Liver (tissue), 9 donors: ENCODE results near the gene ORM2. TPM values are rescaled to one million over a fixed set of nuclear protein-coding genes. Genes with fewer than 3 reads are reported as not detected.

Experiments
- DNase-seq: peaks from one replicate; pipeline ENCODE4 v3.0.0-alpha.2; 2017; ENCODE audit warnings: low spot score
- H3K27ac ChIP-seq, 2 donors: one replicate each; pipeline ENCODE4 v1.7.0; 2013; ENCODE audit warnings: inconsistent platforms in 2 of 2, low read length in 2 of 2, control low read depth in 1 of 2, low read depth in 1 of 2, mild to moderate bottlenecking in 1 of 2
- H3K27me3 ChIP-seq, 4 donors: one replicate each; pipeline versions ENCODE4 v1.6.1 to v1.7.0; 2013; ENCODE audit warnings: low read length in 3 of 4, inconsistent platforms in 1 of 4, mild to moderate bottlenecking in 1 of 4, moderate library complexity in 1 of 4; ENCODE audit not compliant: control insufficient read depth in 4 of 4, insufficient read depth in 4 of 4
- H3K36me3 ChIP-seq, 4 donors: one replicate each; pipeline versions ENCODE4 v1.6.1 to v1.7.0; 2013; ENCODE audit warnings: low read length in 3 of 4, mild to moderate bottlenecking in 3 of 4, low read depth in 1 of 4, moderate library complexity in 1 of 4; ENCODE audit not compliant: control insufficient read depth in 4 of 4, insufficient read depth in 3 of 4
- H3K4me1 ChIP-seq, 4 donors: one replicate each; pipeline versions ENCODE4 v1.6.1 to v1.7.0; 2013; ENCODE audit warnings: low read length in 3 of 4, mild to moderate bottlenecking in 3 of 4, moderate library complexity in 1 of 4; ENCODE audit not compliant: control insufficient read depth in 4 of 4, insufficient read depth in 4 of 4
- H3K4me3 ChIP-seq, 3 donors: one replicate each; pipeline versions ENCODE4 v1.6.1 to v1.7.0; 2013; ENCODE audit warnings: low read length in 3 of 3, control low read depth in 1 of 3, low read depth in 1 of 3, mild to moderate bottlenecking in 1 of 3
- H3K9ac ChIP-seq, 2 donors: one replicate each; pipeline ENCODE4 v1.7.0; 2013; ENCODE audit warnings: low read length in 2 of 2, mild to moderate bottlenecking in 2 of 2, moderate library complexity in 2 of 2, control low read depth in 1 of 2, low read depth in 1 of 2
- H3K9me3 ChIP-seq, 4 donors: one replicate each; pipeline versions ENCODE4 v1.6.1 to v1.7.0; 2013; ENCODE audit warnings: low read length in 3 of 4; ENCODE audit not compliant: control insufficient read depth in 4 of 4
- EGR1 ChIP-seq, 2 donors: IDR thresholded peaks; 2 replicates each; pipeline ENCODE4 v1.6.1; 2016 to 2018; ENCODE audit warnings: antibody characterized with exemption in 2 of 2, low read depth in 2 of 2
- FOXA1 ChIP-seq: IDR thresholded peaks from 2 replicates; pipeline ENCODE4 v1.6.1; 2016; ENCODE audit warnings: antibody characterized with exemption
- FOXA2 ChIP-seq: IDR thresholded peaks from 2 replicates; pipeline ENCODE4 v1.6.1; 2016; ENCODE audit warnings: antibody characterized with exemption
- GABPA ChIP-seq, 2 donors: IDR thresholded peaks in 1 of 2; conservative IDR thresholded peaks in 1 of 2; 2 replicates each; pipeline ENCODE4 v1.6.1; 2016; ENCODE audit warnings: antibody characterized with exemption in 2 of 2, mild to moderate bottlenecking in 1 of 2, moderate library complexity in 1 of 2
- HNF4A ChIP-seq, 2 donors: conservative IDR thresholded peaks; 2 replicates each; pipeline ENCODE4 v1.6.1; 2016; ENCODE audit warnings: antibody characterized with exemption in 2 of 2, mild to moderate bottlenecking in 2 of 2
- HNF4G ChIP-seq: IDR thresholded peaks from 2 replicates; pipeline ENCODE4 v1.6.1; 2016; ENCODE audit warnings: antibody characterized with exemption
- JUND ChIP-seq, 2 donors: IDR thresholded peaks; 2 replicates each; pipeline ENCODE4 v1.6.1; 2016; ENCODE audit warnings: antibody characterized with exemption in 2 of 2
- NR2F2 ChIP-seq: IDR thresholded peaks from 2 replicates; pipeline ENCODE4 v1.6.1; 2016; ENCODE audit warnings: antibody characterized with exemption
- RAD21 ChIP-seq, 2 donors: IDR thresholded peaks; 2 replicates each; pipeline ENCODE4 v1.6.1; 2016; ENCODE audit warnings: antibody characterized with exemption in 2 of 2, mild to moderate bottlenecking in 2 of 2
- RXRA ChIP-seq, 2 donors: IDR thresholded peaks; 2 replicates each; pipeline ENCODE4 v1.6.1; 2017 to 2018; ENCODE audit warnings: antibody characterized with exemption in 2 of 2, mild to moderate bottlenecking in 1 of 2
- SP1 ChIP-seq: IDR thresholded peaks from 2 replicates; pipeline ENCODE4 v1.6.1; 2018; ENCODE audit warnings: antibody characterized with exemption, mild to moderate bottlenecking
- TAF1 ChIP-seq: conservative IDR thresholded peaks from 2 replicates; pipeline ENCODE4 v1.6.1; 2016; ENCODE audit warnings: antibody characterized with exemption, mild to moderate bottlenecking
- YY1 ChIP-seq: IDR thresholded peaks from 2 replicates; pipeline ENCODE4 v1.6.1; 2016; ENCODE audit warnings: antibody characterized with exemption, mild to moderate bottlenecking
- WGBS: extraction: QIAGEN DNeasy Blood & Tissue Kit; methylation state at CpG from one replicate; pipeline ENCODE4 v1.1.7; 2013; 5-methylcytosine and 5-hydroxymethylcytosine counted together
- polyA plus RNA-seq, 2 donors: library from polyadenylated mRNA; stranded (reverse) in 1 of 2; unstranded in 1 of 2; fragments of 200-250 nt in 1 of 2; fragments of >200 nt in 1 of 2; fragmentation: Nextera tagmentation in 1 of 2; extraction: Ambion mirVana in 1 of 2; gene quantifications; one replicate each; pipeline versions ENCODE4 v1.2.1 to v1.2.3, GENCODE V29; 2013 to 2015
- total RNA-seq, 2 donors: library from RNA; depleted of rRNA; stranded (reverse); fragments of >200 nt; gene quantifications; one replicate each; pipeline ENCODE4 v1.2.3, GENCODE V29; 2014
- TF ChIP-seq, protein P1 (sequence below): IDR thresholded peaks from 2 replicates; pipeline ENCODE4 v1.6.1; 2016; ENCODE audit warnings: antibody characterized with exemption
- TF ChIP-seq, protein P2 (sequence below): fragments of 150-350 bp; IDR thresholded peaks from 2 replicates; pipeline ENCODE4 v1.5.1; 2017; ENCODE audit warnings: improper control_type of control experiment, low read depth, low read length; ENCODE audit not compliant: missing input control
- TF ChIP-seq, protein P3 (sequence below): IDR thresholded peaks from 2 replicates; pipeline ENCODE4 v1.6.1; 2016; ENCODE audit warnings: antibody characterized with exemption, mild to moderate bottlenecking
- TF ChIP-seq, protein P4 (sequence below): IDR thresholded peaks from 2 replicates; pipeline ENCODE4 v1.6.1; 2016; ENCODE audit warnings: antibody characterized with exemption
- TF ChIP-seq, protein P5 (sequence below): IDR thresholded peaks from 2 replicates; pipeline ENCODE4 v1.6.1; 2016; ENCODE audit warnings: antibody characterized with exemption
- donor health status: healthy.
- donor health status: healthy.
- donor health status: healthy.
- donor health status: healthy.
- donor health status: healthy.

The ORM2 gene
- total and polyA plus RNA-seq, 4 donors, result 276 to 7,373 (median 5,310) TPM

GRCh38 chr9:114364134-114365041 lies 34.7 kb downstream of the ORM2 start:
- 50% methylated on average over 6 of the region's 6 CpGs for WGBS
- Histone ChIP-seq H3K4me3 (no peak overlapping the region), H3K9me3 (no peaks in the 10 kb centered on the region), H3K9ac (no peak overlapping the region), H3K27ac (peak overlapping the region; percentile 63 to 82), H3K27me3 (no peaks in the 10 kb centered on the region), H3K4me1 (peaks cover 3 to 34% (median 31%) of the 10 kb centered on the region in 4 donors), H3K36me3 (peaks cover 8 to 42% (median 32%) of the 10 kb centered on the region in 4 donors)
- TF ChIP-seq FOXA2, result peak; percentile 64
- TF ChIP-seq, protein P1, sequence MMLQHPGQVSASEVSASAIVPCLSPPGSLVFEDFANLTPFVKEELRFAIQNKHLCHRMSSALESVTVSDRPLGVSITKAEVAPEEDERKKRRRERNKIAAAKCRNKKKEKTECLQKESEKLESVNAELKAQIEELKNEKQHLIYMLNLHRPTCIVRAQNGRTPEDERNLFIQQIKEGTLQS, result no peak
- peak; percentile 52 for TF ChIP-seq YY1
- peak; percentile 46 for TF ChIP-seq FOXA1
- no peak for TF ChIP-seq GABPA (IDR thresholded peaks at IDR 0.05 in 1 of 2, conservative IDR thresholded peaks at IDR 0.05 in 1 of 2)
- no peak for TF ChIP-seq NR2F2
- TF ChIP-seq HNF4G, result peak; percentile 13
- TF ChIP-seq TAF1, result no peak
- TF ChIP-seq, protein P2, sequence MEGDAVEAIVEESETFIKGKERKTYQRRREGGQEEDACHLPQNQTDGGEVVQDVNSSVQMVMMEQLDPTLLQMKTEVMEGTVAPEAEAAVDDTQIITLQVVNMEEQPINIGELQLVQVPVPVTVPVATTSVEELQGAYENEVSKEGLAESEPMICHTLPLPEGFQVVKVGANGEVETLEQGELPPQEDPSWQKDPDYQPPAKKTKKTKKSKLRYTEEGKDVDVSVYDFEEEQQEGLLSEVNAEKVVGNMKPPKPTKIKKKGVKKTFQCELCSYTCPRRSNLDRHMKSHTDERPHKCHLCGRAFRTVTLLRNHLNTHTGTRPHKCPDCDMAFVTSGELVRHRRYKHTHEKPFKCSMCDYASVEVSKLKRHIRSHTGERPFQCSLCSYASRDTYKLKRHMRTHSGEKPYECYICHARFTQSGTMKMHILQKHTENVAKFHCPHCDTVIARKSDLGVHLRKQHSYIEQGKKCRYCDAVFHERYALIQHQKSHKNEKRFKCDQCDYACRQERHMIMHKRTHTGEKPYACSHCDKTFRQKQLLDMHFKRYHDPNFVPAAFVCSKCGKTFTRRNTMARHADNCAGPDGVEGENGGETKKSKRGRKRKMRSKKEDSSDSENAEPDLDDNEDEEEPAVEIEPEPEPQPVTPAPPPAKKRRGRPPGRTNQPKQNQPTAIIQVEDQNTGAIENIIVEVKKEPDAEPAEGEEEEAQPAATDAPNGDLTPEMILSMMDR, result no peak
- no peak for TF ChIP-seq JUND (IDR thresholded peaks at IDR 0.05)
- TF ChIP-seq, protein P3, sequence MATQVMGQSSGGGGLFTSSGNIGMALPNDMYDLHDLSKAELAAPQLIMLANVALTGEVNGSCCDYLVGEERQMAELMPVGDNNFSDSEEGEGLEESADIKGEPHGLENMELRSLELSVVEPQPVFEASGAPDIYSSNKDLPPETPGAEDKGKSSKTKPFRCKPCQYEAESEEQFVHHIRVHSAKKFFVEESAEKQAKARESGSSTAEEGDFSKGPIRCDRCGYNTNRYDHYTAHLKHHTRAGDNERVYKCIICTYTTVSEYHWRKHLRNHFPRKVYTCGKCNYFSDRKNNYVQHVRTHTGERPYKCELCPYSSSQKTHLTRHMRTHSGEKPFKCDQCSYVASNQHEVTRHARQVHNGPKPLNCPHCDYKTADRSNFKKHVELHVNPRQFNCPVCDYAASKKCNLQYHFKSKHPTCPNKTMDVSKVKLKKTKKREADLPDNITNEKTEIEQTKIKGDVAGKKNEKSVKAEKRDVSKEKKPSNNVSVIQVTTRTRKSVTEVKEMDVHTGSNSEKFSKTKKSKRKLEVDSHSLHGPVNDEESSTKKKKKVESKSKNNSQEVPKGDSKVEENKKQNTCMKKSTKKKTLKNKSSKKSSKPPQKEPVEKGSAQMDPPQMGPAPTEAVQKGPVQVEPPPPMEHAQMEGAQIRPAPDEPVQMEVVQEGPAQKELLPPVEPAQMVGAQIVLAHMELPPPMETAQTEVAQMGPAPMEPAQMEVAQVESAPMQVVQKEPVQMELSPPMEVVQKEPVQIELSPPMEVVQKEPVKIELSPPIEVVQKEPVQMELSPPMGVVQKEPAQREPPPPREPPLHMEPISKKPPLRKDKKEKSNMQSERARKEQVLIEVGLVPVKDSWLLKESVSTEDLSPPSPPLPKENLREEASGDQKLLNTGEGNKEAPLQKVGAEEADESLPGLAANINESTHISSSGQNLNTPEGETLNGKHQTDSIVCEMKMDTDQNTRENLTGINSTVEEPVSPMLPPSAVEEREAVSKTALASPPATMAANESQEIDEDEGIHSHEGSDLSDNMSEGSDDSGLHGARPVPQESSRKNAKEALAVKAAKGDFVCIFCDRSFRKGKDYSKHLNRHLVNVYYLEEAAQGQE, result no peak
- peak; percentile 64 to 72 for TF ChIP-seq HNF4A (conservative IDR thresholded peaks at IDR 0.05)
- TF ChIP-seq, protein P4, sequence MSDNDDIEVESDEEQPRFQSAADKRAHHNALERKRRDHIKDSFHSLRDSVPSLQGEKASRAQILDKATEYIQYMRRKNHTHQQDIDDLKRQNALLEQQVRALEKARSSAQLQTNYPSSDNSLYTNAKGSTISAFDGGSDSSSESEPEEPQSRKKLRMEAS, result no peak
- TF ChIP-seq EGR1 (IDR thresholded peaks at IDR 0.05; ENCODE audit: low read depth in 2 of 2), result peak in 1 of 2 donors; percentile 26
- no peak for TF ChIP-seq SP1
- peak in 1 of 2 donors; percentile 32 for TF ChIP-seq RAD21 (IDR thresholded peaks at IDR 0.05)
- TF ChIP-seq RXRA (IDR thresholded peaks at IDR 0.05), result peak; percentile 17 to 70
- TF ChIP-seq, protein P5, sequence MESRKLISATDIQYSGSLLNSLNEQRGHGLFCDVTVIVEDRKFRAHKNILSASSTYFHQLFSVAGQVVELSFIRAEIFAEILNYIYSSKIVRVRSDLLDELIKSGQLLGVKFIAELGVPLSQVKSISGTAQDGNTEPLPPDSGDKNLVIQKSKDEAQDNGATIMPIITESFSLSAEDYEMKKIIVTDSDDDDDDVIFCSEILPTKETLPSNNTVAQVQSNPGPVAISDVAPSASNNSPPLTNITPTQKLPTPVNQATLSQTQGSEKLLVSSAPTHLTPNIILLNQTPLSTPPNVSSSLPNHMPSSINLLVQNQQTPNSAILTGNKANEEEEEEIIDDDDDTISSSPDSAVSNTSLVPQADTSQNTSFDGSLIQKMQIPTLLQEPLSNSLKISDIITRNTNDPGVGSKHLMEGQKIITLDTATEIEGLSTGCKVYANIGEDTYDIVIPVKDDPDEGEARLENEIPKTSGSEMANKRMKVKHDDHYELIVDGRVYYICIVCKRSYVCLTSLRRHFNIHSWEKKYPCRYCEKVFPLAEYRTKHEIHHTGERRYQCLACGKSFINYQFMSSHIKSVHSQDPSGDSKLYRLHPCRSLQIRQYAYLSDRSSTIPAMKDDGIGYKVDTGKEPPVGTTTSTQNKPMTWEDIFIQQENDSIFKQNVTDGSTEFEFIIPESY, result no peak
- no peak for DNase-seq
